ENCODE data around the gene MAP3K19.

The MAP3K19 gene

GRCh38 chr2:134926231-134926931 is 120.9 kb downstream of the MAP3K19 start:
- DNase-seq: no peak

GRCh38 chr2:134924912-134925311 is 122.3 kb downstream of the MAP3K19 start:
- no peak for DNase-seq

GRCh38 chr2:134919341-134920210 is 127.7 kb downstream of the MAP3K19 start:
- peak; percentile 33 for DNase-seq

GRCh38 chr2:134918526-134919340 is 128.5 kb downstream of the MAP3K19 start, which contains the start of gene CCNT2:
Gene CCNT2, plus strand, starts transcription at chr2:134918822. Its CDS starts 33 bp downstream, at chr2:134918855.
- peak; percentile 99 for DNase-seq

GRCh38 chr2:134917888-134918525 is 129.2 kb downstream of the MAP3K19 start:
- peak; percentile 83 for DNase-seq

GRCh38 chr2:134917360-134917865 is 129.8 kb downstream of the MAP3K19 start:
- DNase-seq: peak; percentile 20
